ENCODE data around the gene TCAF2.
"Not testable (repeated sequence)": the region's sequence is repeated elsewhere in the genome, so short reads cannot be mapped to it uniquely, and the experiment has no call there.

The TCAF2 gene

DNA sequence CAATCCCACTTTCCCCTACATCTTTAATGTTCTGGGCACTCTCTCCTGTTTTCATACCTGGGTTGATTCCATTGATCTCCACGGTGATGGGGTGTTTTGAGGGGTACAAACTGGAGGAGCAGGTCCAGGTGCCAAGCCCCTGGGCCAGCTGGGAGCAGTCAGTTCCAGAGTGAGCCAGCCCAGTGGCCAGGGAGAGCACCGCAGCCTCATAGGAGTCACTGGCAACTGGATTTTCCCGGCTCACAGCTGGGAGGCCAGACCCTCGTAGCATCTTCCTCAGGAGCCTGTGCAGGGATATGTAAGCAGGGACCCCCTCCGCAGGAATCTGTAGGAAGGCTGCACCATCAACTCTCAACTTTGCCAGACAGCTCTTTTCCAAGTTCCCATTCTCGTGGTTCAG is 25.8 kb downstream of the TCAF2 start:
- DNase-seq (ENCODE audit: low read depth in 1 of 2, low spot score in 1 of 2); in situ Hi-C loops (cut with HindIII; ENCODE audit: low pct_unique_long_range_greater_than_20kb, low sequenced_read_pairs): not testable (repeated sequence)

GRCh38 chr7:143649902-143650301 is 29.1 kb downstream of the TCAF2 start:
- DNase-seq (ENCODE audit: low read depth in 1 of 2, low spot score in 1 of 2); in situ Hi-C loops (cut with HindIII; ENCODE audit: low pct_unique_long_range_greater_than_20kb, low sequenced_read_pairs): not testable (repeated sequence)

- DNase-seq (ENCODE audit: low read depth in 1 of 2, low spot score in 1 of 2); in situ Hi-C loops (cut with HindIII; ENCODE audit: low pct_unique_long_range_greater_than_20kb, low sequenced_read_pairs): not testable (repeated sequence)
Measured at GRCh38 chr7:143650447-143650846, 29.7 kb downstream of the TCAF2 start.
